SK-N-MC (cell line): ENCODE results near the gene SMIM41.

ENCODE experiments used
- DNase-seq: peaks from one replicate; pipeline ENCODE4 v3.0.0-alpha.2; 2011; ENCODE audit warnings: low read depth, low spot score
- H3K27ac ChIP-seq: fragments of 200-600 bp; sonication (generic); 2 replicates; pipeline ENCODE4 v1.5.1; 2016; ENCODE audit warnings: mixed run types
- H3K36me3 ChIP-seq: fragments of 200-600 bp; sonication (generic); 2 replicates; pipeline ENCODE4 v1.6.1; 2017; ENCODE audit warnings: antibody characterized with exemption, low read length, mixed read lengths; ENCODE audit not compliant: insufficient read depth
- H3K4me3 ChIP-seq: fragments of 200-600 bp; sonication (generic); 2 replicates; pipeline ENCODE4 v1.5.1; 2016
- H3K9ac ChIP-seq: fragments of 200-600 bp; sonication (generic); 2 replicates; pipeline ENCODE4 v1.8.0; 2017; ENCODE audit warnings: mixed run types, mixed read lengths; ENCODE audit not compliant: insufficient read length
- H3K9me3 ChIP-seq: fragments of 200-600 bp; sonication (generic); 2 replicates; pipeline ENCODE4 v1.6.1; 2017; ENCODE audit warnings: low read depth, mild to moderate bottlenecking, antibody characterized with exemption, low read length, moderate library complexity, mixed read lengths
- EZH2 ChIP-seq: fragments of 200-600 bp; sonication (generic); IDR thresholded peaks from one replicate; pipeline ENCODE4 v1.6.1; 2017; ENCODE audit warnings: antibody characterized with exemption
- FOXP2 ChIP-seq: optimal IDR thresholded peaks from 2 replicates; pipeline ENCODE3; 2011; ENCODE audit warnings: mild to moderate bottlenecking, moderate library complexity; ENCODE audit not compliant: insufficient read depth; ENCODE audit errors: extremely low read length, control extremely low read depth
- POLR2AphosphoS5 ChIP-seq: IDR thresholded peaks from 2 replicates; pipeline ENCODE4 v1.6.1; 2012; ENCODE audit warnings: mild to moderate bottlenecking, low read depth, low read length, borderline replicate concordance

The SMIM41 gene

GRCh38 chr12:52049286-52049685 is 30.2 kb upstream of the SMIM41 start:
- H3K27ac ChIP-seq = no peak overlapping the region
- DNase-seq = no peak

GRCh38 chr12:52049688-52050087 is 29.8 kb upstream of the SMIM41 start:
- H3K9me3 ChIP-seq = no peaks in the 10 kb centered on the region
- H3K4me3 ChIP-seq = no peak overlapping the region
- H3K27ac ChIP-seq = no peak overlapping the region
- no peak overlapping the region for H3K9ac ChIP-seq
- no peak for DNase-seq
- no peak for TF ChIP-seq FOXP2
- TF ChIP-seq EZH2 = no peak
- TF ChIP-seq POLR2AphosphoS5 = no peak
- H3K36me3 ChIP-seq = no peaks in the 10 kb centered on the region; the same call in 1 of the 2 replicates

More at GRCh38 chr12:52049286-52049685, 30.2 kb upstream of the SMIM41 start:
- Histone ChIP-seq H3K36me3 (no peaks in the 10 kb centered on the region; the same call in 1 of the 2 replicates), H3K9ac (no peak overlapping the region), H3K4me3 (no peak overlapping the region), H3K9me3 (no peaks in the 10 kb centered on the region)
- TF ChIP-seq FOXP2 (no peak), POLR2AphosphoS5 (no peak), EZH2 (no peak)

GRCh38 chr12:52050116-52050757 is 29.3 kb upstream of the SMIM41 start:
- no peak for DNase-seq
- peak overlapping the region; percentile 89 for H3K9ac ChIP-seq
- H3K27ac ChIP-seq = peak overlapping the region; percentile 87
- TF ChIP-seq FOXP2 = no peak
- H3K9me3 ChIP-seq = no peaks in the 10 kb centered on the region
- H3K4me3 ChIP-seq = peak overlapping the region; percentile 88
- no peaks in the 10 kb centered on the region; the same call in 1 of the 2 replicates for H3K36me3 ChIP-seq

GRCh38 chr12:52050758-52051541 is 28.6 kb upstream of the SMIM41 start, which contains the start of gene NR4A1:
NR4A1 (plus strand) TSS chr12:52051442; CDS start chr12:52054329, 2,887 bp downstream.
- Histone ChIP-seq H3K4me3 (peak within 1 kb of the TSS; percentile 88), H3K36me3 (no peaks in the 10 kb centered on the region; the same call in 1 of the 2 replicates), H3K27ac (peak within 1 kb of the TSS; percentile 87), H3K9me3 (no peaks in the 10 kb centered on the region), H3K9ac (peak within 1 kb of the TSS; percentile 89)
- TF ChIP-seq EZH2 = no peak
- peak; percentile 82; the same call in 1 of the 2 replicates for TF ChIP-seq POLR2AphosphoS5
- TF ChIP-seq FOXP2 = peak; percentile 78
- no peak for DNase-seq

- Histone ChIP-seq H3K36me3 (peaks cover 4% of the 10 kb centered on the region; the same call in 1 of the 2 replicates), H3K9ac (no peak overlapping the region), H3K9me3 (no peaks in the 10 kb centered on the region), H3K4me3 (no peak overlapping the region), H3K27ac (no peak overlapping the region)
- DNase-seq = no peak
- TF ChIP-seq POLR2AphosphoS5 (no peak), FOXP2 (no peak), EZH2 (no peak)
These were observed 26.9 kb upstream of the SMIM41 start for GRCh38 chr12:52052468-52053186.

- DNase-seq = no peak
- TF ChIP-seq EZH2 (no peak), POLR2AphosphoS5 (no peak), FOXP2 (no peak)
- Histone ChIP-seq H3K27ac (no peak overlapping the region), H3K4me3 (no peak overlapping the region), H3K36me3 (peaks cover 4% of the 10 kb centered on the region; the same call in 1 of the 2 replicates), H3K9me3 (no peaks in the 10 kb centered on the region), H3K9ac (no peak overlapping the region)
These were observed 25.8 kb upstream of the SMIM41 start for GRCh38 chr12:52053536-52054209.

GRCh38 chr12:52054231-52054832 is 25.2 kb upstream of the SMIM41 start:
- no peak for DNase-seq

More at GRCh38 chr12:52054231-52054832, 25.2 kb upstream of the SMIM41 start:
- no peak overlapping the region for H3K9ac ChIP-seq
- peaks cover 4% of the 10 kb centered on the region; the same call in 1 of the 2 replicates for H3K36me3 ChIP-seq
- H3K4me3 ChIP-seq = no peak overlapping the region
- H3K27ac ChIP-seq = no peak overlapping the region
- no peak for TF ChIP-seq FOXP2
- TF ChIP-seq EZH2 = no peak
- TF ChIP-seq POLR2AphosphoS5 = no peak
- no peaks in the 10 kb centered on the region for H3K9me3 ChIP-seq
